GM12878 (cell line): ENCODE data around the gene CREG1. TPM values are rescaled to one million over a fixed set of nuclear protein-coding genes. Genes with fewer than 3 reads are reported as not detected.

ENCODE experiments used
- ATAC-seq: fragments of 200-7000 bp; cut with Tn5 transposase; 3 replicates; pipeline ENCODE4 v1.9.1; 2020; ENCODE audit warnings: mild to moderate bottlenecking, moderate library complexity
- BruUV-seq: library from RNA; stranded (reverse); fragments of 400-500 nt; replicated peaks from 2 replicates; lab custom pipeline; 2021; lab: Mats Ljungman, UMichigan
- CTCF ChIA-PET: fragments of 300-600 bp; sonication (Branson Sonifier 250); formaldehyde crosslinking; extraction: SDS; loops from one replicate; lab custom pipeline; 2021; ENCODE audit warnings: inconsistent platforms; lab: Yijun Ruan, JAX
- POLR2A ChIA-PET: fragments of 350-600 bp; formaldehyde crosslinking; extraction: SDS; loops from one replicate; lab custom pipeline; 2021; ENCODE audit warnings: inconsistent platforms; lab: Charles Lee
- RAD21 ChIA-PET: fragments of 300-600 bp; sonication (Branson Sonifier 250); formaldehyde crosslinking; loops from one replicate; lab custom pipeline; 2023; ENCODE audit warnings: antibody characterized with exemption; ENCODE audit not compliant: unreplicated experiment; lab: Charles Lee
- SMC1A ChIA-PET: fragments of 300-600 bp; sonication (Branson Sonifier 250); formaldehyde crosslinking; loops from one replicate; lab custom pipeline; 2023; ENCODE audit not compliant: unreplicated experiment, uncharacterized antibody; lab: Charles Lee
- DNase-seq: peaks from one replicate; pipeline ENCODE4 v3.0.0-alpha.2; 2011; ENCODE audit warnings: low read depth, low spot score
- FAIRE-seq: peaks from 3 replicates; lab custom pipeline; 2011; peaks lifted over from hg19 to GRCh38; lab: Jason Lieb, UNC
- H2AFZ ChIP-seq: 2 replicates; pipeline ENCODE4 v1.6.0; 2011; ENCODE audit warnings: low read depth, low read length, control low read depth; ENCODE audit not compliant: control insufficient read depth
- H3K27ac ChIP-seq: 2 replicates; pipeline ENCODE4 v1.5.1; 2011; ENCODE audit warnings: control low read depth; ENCODE audit not compliant: control insufficient read depth, insufficient read depth
- H3K27me3 ChIP-seq, 2 experiments: replicated peaks in 1 of 2; 2 replicates each; pipeline versions ENCODE4 v1.6.0 to v1.6.1; 2011; ENCODE audit warnings: low read length in 1 of 2; ENCODE audit not compliant: control insufficient read depth in 2 of 2, insufficient read depth in 2 of 2
- H3K36me3 ChIP-seq, 2 experiments: 2 replicates each; pipeline ENCODE4 v1.5.1; 2011; ENCODE audit warnings: low read length in 1 of 2; ENCODE audit not compliant: control insufficient read depth in 2 of 2, insufficient read depth in 2 of 2
- H3K4me1 ChIP-seq: 2 replicates; pipeline ENCODE4 v1.6.1; 2011; ENCODE audit warnings: mild to moderate bottlenecking, low read length, moderate library complexity, mixed read lengths; ENCODE audit not compliant: control insufficient read depth, insufficient read depth
- H3K4me2 ChIP-seq: 2 replicates; pipeline ENCODE4 v1.6.0; 2011; ENCODE audit warnings: control low read depth; ENCODE audit not compliant: control insufficient read depth, insufficient read depth
- H3K4me3 ChIP-seq: fragments of 200-600 bp; sonication (generic); 2 replicates; pipeline ENCODE4 v1.5.1; 2016
- H3K79me2 ChIP-seq: 2 replicates; pipeline ENCODE4 v1.6.0; 2011; ENCODE audit warnings: low read length; ENCODE audit not compliant: control insufficient read depth, insufficient read depth
- H3K9ac ChIP-seq: 2 replicates; pipeline ENCODE4 v1.8.0; 2011; ENCODE audit warnings: low read length, control low read depth, mixed read lengths; ENCODE audit not compliant: control insufficient read depth, insufficient read depth
- H3K9me3 ChIP-seq: replicated peaks from 3 replicates; pipeline ENCODE4 v1.5.1; 2011; ENCODE audit warnings: mild to moderate bottlenecking, low read length; ENCODE audit not compliant: control insufficient read depth, insufficient read depth
- H4K20me1 ChIP-seq: 2 replicates; pipeline ENCODE4 v1.6.0; 2011; ENCODE audit not compliant: control insufficient read depth, insufficient read depth
- CREB1 ChIP-seq: IDR thresholded peaks from 2 replicates; pipeline ENCODE4 v1.6.1; 2012; ENCODE audit warnings: low read depth, mild to moderate bottlenecking, inconsistent platforms
- FOS ChIP-seq: IDR thresholded peaks from 3 replicates; pipeline ENCODE4 v1.6.1; 2011; ENCODE audit warnings: borderline replicate concordance; ENCODE audit not compliant: insufficient read length; ENCODE audit errors: extremely low read depth
- MTA2 ChIP-seq: fragments of 450-650 bp; IDR thresholded peaks from 2 replicates; pipeline ENCODE4 v1.6.1; 2016; ENCODE audit warnings: low read depth, mild to moderate bottlenecking, moderate library complexity
- MYB ChIP-seq: fragments of 150-350 bp; IDR thresholded peaks from 2 replicates; pipeline ENCODE4 v1.6.1; 2014; ENCODE audit warnings: mild to moderate bottlenecking, low read depth, low read length, borderline replicate concordance
- ZNF384 ChIP-seq: IDR thresholded peaks from 2 replicates; pipeline ENCODE4 v1.6.1; 2012; ENCODE audit warnings: low read depth, mild to moderate bottlenecking, low read length, improper control_type of control experiment, borderline replicate concordance
- WGBS: methylation state at CpG from one replicate; pipeline ENCODE4 v1.1.6; 2016; ENCODE audit warnings: low lambda C conversion rate; ENCODE audit not compliant: insufficient replicate concordance, insufficient coverage; ENCODE audit errors: missing lambda C conversion rate; 5-methylcytosine and 5-hydroxymethylcytosine counted together
- in situ Hi-C: fragments of 300-500 bp; cut with MboI; formaldehyde crosslinking; loops from 9 replicates; pipeline ENCODE4 v1.14.3; 2018; ENCODE audit warnings: mixed read lengths
- intact Hi-C: fragments of 100-400 bp; cut with micrococcal nuclease; formaldehyde crosslinking; loops from one replicate; pipeline ENCODE4 v1.14.2; 2022; ENCODE audit not compliant: unreplicated experiment
- polyA plus RNA-seq, 11 experiments: library from polyadenylated mRNA; depleted of rRNA in 4 of 11; unstranded in 6 of 11; stranded (reverse) in 5 of 11; fragments of >200 nt; fragmentation: Nextera tagmentation in 4 of 11; fragmentation: Illumina TruSeq in 1 of 11; extraction: Ambion mirVana in 4 of 11; extraction: Trizol in 1 of 11; gene quantifications; 1 replicate in 1 of 11; 2 replicates in 10 of 11; pipeline versions ENCODE4 v1.2.1 to v1.2.3, GENCODE V29; 2011 to 2016; ENCODE audit warnings: inconsistent platforms in 2 of 11, missing spikeins in 2 of 11, low read depth in 1 of 11
- total RNA-seq, 4 experiments: library from RNA; depleted of rRNA in 3 of 4; stranded (reverse); fragments of >200 nt in 3 of 4; fragmentation: Illumina TruSeq in 1 of 4; extraction: Trizol in 1 of 4; gene quantifications; 2 replicates each; pipeline versions ENCODE4 v1.2.1 to v1.2.3, GENCODE V29; 2013 to 2021
- TF ChIP-seq, protein P1 (sequence below): fragments of 150-350 bp; IDR thresholded peaks from 2 replicates; pipeline ENCODE4 v1.6.1; 2014; ENCODE audit warnings: mild to moderate bottlenecking, low read depth, low read length

The CREG1 gene
- total and polyA plus RNA-seq, 10 of the 15 experiments (the other 5 are each of a cell fraction or from before 2014, with no cell fraction given), result 5.3 to 43.8 (median 22.1) TPM

DNA sequence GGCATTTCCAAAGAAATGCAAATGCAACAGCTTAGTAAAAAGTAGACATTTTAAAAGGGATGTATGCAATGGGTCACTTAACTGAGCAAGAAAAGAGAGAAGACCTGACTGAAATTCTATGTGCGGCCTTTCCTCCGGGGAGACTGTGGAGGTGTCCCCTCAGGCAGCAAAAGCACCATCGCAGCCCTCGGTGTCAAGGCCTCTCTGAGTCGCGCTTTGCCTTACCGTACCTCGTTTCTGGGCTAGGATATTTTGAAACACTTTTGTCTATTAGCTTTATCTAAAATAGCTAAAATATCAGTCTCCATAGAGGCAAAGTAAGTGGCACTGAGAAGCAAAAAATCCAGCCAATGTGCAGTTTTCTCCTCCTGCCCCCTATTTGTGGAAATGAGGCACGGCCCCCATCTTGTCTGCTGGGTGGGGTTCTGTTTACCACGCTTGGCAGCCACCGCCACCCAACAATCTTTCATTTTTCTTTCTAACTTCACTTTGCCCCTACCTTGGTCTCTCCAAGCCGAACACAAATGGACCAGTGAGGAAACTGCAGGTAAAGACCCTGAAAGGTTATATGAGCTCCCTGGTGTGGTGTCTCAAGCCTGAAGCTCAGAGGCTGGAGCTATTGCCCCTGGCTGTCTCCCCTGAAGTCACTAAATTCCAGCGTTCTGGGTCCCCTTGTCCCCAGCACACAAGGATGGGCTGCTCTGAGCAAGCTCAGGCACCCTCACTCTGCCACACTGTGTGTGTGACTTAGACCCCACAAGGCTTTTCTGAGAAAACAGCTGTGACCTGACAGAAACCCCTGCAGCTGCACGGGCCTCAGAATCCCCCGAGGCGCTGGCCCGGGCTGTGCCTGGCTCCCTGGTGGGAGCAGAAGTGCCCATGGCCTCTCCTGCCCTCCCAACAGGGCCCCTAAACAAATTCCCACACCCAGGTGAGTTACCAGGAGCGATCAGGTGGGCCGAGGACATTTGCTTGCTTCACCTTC, 36.9 kb downstream of the CREG1 start:
- H3K36me3 ChIP-seq, result no peaks in the 10 kb centered on the region
- no TSS peak for BruUV-seq
- WGBS, result 52% methylated on average over 19 of the region's 19 CpGs
- no peak for ATAC-seq
- H3K9me3 ChIP-seq, result no peaks in the 10 kb centered on the region
- no peak overlapping the region for H3K4me3 ChIP-seq
- H3K79me2 ChIP-seq, result no peaks in the 10 kb centered on the region
- H4K20me1 ChIP-seq, result no peaks in the 10 kb centered on the region
- H3K27me3 ChIP-seq, result peaks cover 0 to 3% of the 10 kb centered on the region in 2 experiments; a peak in 2 of 4 replicates
- ChIA-PET RAD21 (no interaction called here), POLR2A (no interaction called here), CTCF (interaction anchor here (0.9 to 2.1 kb wide), 3 partner anchors 17 to 41 kb away, joined by 3 to 9 read pairs (median 8); no protein-coding TSS in a partner anchor), SMC1A (interaction anchor here (1.0 to 1.2 kb wide), 2 partner anchors 16 to 39 kb away, joined by 4 to 5 read pairs; no protein-coding TSS in a partner anchor)
- no peak overlapping the region for H2AFZ ChIP-seq
- DNase-seq, result no peak
- no peaks in the 10 kb centered on the region for H3K4me1 ChIP-seq
- FAIRE-seq, result no peak
- in situ Hi-C loops, result no loop called here
- H3K4me2 ChIP-seq, result no peak overlapping the region
- no peak overlapping the region for H3K9ac ChIP-seq
- TF ChIP-seq CREB1 (no peak), FOS (no peak), MYB (no peak), MTA2 (no peak)
- no peak overlapping the region for H3K27ac ChIP-seq
- intact Hi-C loops, result no loop called here

DNA sequence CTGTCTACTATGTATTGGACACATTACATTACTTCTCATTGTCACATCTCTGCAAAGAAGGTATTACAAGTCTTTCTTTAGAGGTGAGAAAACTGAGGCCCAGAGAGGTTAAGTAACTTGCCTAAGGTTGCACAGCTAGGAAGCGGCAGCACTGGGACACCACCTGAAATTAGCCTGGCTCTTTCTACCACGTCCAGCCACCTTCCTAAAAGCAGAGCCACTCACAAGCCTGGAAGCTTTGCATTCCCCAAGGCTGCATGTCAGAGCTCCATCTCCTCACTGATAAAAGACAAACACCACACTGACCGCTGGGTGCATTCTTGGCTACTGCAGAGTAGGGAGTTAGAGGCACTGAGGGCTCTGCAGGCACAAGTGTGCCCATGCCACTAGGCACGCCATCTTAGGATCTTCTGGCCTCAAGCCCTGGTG, 37.7 kb downstream of the CREG1 start:
- Histone ChIP-seq H3K27ac (no peak overlapping the region), H3K79me2 (no peaks in the 10 kb centered on the region), H3K4me2 (no peak overlapping the region), H3K36me3 (no peaks in the 10 kb centered on the region), H3K4me1 (no peaks in the 10 kb centered on the region), H3K9ac (no peak overlapping the region), H3K27me3 (peaks cover 0 to 3% of the 10 kb centered on the region in 2 experiments; a peak in 2 of 4 replicates), H2AFZ (no peak overlapping the region), H4K20me1 (no peaks in the 10 kb centered on the region), H3K9me3 (no peaks in the 10 kb centered on the region), H3K4me3 (no peak overlapping the region)
- SMC1A ChIA-PET, result interaction anchor here (1.0 to 1.2 kb wide), 2 partner anchors 15 to 39 kb away, joined by 4 to 5 read pairs; no protein-coding TSS in a partner anchor
- CTCF ChIA-PET, result interaction anchor here (0.9 to 2.1 kb wide), 3 partner anchors 16 to 42 kb away, joined by 3 to 9 read pairs (median 8); no protein-coding TSS in a partner anchor
- BruUV-seq, result no TSS peak
- no peak for DNase-seq
- 48% methylated on average over 4 of the region's 4 CpGs for WGBS
- no peak for FAIRE-seq
- intact Hi-C loops, result no loop called here
- ATAC-seq, result no peak
- RAD21 ChIA-PET, result no interaction called here
- in situ Hi-C loops, result no loop called here
- POLR2A ChIA-PET, result no interaction called here
- TF ChIP-seq, protein P1, sequence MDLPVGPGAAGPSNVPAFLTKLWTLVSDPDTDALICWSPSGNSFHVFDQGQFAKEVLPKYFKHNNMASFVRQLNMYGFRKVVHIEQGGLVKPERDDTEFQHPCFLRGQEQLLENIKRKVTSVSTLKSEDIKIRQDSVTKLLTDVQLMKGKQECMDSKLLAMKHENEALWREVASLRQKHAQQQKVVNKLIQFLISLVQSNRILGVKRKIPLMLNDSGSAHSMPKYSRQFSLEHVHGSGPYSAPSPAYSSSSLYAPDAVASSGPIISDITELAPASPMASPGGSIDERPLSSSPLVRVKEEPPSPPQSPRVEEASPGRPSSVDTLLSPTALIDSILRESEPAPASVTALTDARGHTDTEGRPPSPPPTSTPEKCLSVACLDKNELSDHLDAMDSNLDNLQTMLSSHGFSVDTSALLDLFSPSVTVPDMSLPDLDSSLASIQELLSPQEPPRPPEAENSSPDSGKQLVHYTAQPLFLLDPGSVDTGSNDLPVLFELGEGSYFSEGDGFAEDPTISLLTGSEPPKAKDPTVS, result no peak
- TF ChIP-seq ZNF384, result no peak
